Left renal cortex interstitium (tissue), 4 donors: Measurements from ENCODE around the gene MADD. TPM values are rescaled to one million over a fixed set of nuclear protein-coding genes. Genes with fewer than 3 reads are reported as not detected.

ENCODE experiments used
- DNase-seq, 4 donors: peaks; one replicate each; pipeline ENCODE4 v3.0.0-alpha.2; 2013; ENCODE audit warnings: low read depth in 4 of 4, low spot score in 2 of 4, missing footprints in 1 of 4
- polyA plus RNA-seq, 4 donors: library from polyadenylated mRNA; unstranded; fragments of 120-200 nt; gene quantifications; one replicate each; pipeline ENCODE4 v1.2.1, GENCODE V29; 2013; ENCODE audit not compliant: insufficient read length in 4 of 4

Gene MADD
- 10 to 100 TPM; 35.2 to 60.2 (median 46.6) TPM for polyA plus RNA-seq

DNA sequence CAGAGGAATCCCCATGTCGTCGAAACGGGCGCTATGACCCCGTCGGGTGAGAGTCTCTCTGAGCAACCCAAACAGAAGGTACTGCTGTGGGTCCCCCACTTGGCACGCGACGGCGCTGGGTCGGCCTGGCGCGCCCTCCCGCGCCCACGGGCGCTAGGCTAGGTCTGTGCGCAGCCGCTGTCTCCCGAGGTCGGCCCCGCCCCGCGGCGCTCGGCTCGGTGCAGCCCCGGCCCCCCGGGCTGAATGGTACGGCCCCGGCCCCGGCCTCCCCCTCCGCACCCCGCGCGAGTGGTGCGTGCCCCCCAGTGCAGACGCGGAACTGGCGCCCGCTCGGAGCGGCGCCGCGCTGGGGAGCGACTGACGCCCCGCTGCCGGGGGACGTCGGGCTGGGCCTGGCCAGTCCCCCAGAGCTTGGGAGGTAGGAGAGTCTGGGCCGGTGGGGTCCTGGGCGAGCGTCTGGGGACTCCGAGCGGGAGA, at the start of gene MADD:
Gene MADD, plus strand, starts transcription at position 305 of the 477 bp plus-strand sequence.
- DNase-seq: peak in 3 of 4 donors; percentile 56 to 64 (median 63)

DNA sequence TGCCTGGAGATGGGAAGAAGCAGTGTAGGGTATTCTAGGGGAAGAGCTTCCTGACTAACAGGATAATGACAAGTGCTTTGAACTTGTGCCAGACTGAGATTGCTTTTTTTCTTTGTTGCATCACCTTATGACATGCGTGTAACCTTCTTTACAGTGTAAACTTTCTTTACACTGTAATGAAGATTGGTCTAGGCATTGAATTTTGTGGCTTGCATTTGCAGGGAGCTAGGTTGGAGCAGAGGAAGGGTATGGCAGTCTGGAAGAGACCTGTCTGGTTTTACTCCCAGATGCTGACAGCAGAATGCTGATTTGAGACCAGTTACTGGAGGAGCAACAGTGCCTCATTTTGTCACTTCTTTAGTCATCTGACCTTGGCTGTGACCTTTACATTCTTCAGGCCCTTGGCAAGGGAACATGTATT, 49.5 kb upstream of the MADD start:
- no peak for DNase-seq

DNA sequence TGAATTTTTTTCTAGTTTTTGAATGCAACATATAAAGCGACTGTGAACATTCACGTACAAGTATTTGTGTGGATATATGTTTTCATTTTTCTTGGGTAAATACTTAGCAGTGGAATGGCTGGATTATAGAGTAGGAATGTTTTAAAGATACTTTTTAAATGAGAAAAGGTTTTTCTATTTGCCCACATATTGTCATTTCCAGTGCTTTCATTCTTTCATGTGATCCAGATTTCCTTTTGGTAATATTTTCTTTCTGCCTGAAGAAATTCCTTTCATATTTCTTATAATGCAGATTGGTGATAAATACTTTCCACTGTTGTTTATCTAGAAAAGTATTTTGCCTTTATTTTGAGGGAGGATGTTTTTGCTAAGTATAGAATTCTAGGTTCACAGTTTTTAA, 47.2 kb upstream of the MADD start:
- no peak for DNase-seq

DNA sequence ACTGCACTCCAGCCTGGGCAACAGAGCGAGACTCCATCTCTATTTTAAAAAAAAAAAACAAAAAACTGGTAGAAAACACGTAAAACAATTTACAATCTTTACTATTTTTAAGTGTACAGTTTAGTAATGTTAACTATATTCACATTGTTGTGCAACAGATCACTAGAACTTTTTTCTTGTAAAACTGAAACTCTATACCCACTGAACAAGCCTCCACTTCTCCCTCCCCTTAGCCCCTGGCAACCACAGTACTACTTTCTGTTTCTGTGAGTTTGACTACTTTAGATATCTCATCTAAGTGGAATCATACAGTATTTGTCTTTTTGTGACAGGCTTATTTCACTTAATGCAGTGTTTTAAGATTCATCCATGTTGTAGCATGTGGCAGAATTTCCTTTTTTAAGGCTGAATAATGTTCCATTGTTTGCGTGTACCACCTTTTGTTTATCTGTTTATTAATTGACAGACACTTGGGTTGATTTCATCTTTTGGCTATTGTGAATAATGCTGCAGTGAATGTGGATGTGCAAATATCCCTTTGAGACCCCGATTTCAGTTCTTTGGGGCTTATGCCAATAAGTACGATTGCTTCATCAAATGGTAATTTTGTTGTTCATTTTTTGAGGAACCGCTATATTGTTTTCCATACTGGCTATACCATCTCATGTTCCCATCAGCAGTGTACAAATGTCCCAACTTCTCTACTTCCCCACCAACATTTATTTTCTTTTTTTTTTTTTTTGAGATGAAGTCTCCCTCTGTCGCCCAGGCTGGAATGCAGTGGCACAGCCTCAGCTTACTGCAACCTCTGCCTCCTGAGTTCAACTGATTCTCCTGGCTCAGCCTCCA, 44.2 kb upstream of the MADD start:
- DNase-seq: no peak

DNA sequence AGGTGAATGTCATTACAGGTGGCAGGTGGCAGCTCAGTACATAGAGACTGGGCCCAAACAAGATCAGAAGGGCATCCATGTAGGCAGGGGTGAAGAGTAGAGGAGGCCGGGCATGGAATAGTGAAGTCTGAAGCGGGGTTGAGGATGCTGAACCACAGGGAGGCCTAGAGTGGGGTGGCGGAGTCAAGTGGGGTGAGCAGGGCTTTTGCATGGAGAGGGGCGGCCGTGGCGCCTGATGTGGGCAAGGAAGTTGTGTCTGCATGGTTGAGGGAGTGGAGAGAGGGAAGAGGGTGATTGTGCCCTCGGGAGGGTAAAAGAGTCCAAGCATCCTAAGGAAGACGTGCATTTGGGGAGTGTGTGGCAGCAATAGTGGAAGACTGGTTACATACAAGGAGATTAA, 40.8 kb upstream of the MADD start:
- no peak for DNase-seq

DNA sequence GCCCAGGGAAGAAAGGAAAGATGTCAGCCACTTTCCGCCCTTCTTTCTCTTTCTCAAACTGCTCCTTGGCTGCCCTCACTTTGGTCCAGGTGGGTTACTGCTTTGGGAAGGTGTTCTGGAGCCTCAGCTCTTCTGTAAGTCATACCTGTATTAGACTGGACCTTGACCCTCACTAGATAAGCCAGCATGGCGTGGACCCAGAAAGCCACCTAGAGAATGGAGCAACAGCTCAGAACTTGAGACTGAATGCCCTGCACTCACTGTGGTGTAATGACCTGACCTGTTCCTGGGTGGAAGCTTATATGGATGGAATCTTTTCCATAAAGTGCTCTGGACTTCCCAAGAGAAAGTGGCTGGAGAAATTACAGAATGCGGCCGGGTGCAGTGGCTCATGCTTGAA, 36.9 kb upstream of the MADD start:
- DNase-seq: no peak

DNA sequence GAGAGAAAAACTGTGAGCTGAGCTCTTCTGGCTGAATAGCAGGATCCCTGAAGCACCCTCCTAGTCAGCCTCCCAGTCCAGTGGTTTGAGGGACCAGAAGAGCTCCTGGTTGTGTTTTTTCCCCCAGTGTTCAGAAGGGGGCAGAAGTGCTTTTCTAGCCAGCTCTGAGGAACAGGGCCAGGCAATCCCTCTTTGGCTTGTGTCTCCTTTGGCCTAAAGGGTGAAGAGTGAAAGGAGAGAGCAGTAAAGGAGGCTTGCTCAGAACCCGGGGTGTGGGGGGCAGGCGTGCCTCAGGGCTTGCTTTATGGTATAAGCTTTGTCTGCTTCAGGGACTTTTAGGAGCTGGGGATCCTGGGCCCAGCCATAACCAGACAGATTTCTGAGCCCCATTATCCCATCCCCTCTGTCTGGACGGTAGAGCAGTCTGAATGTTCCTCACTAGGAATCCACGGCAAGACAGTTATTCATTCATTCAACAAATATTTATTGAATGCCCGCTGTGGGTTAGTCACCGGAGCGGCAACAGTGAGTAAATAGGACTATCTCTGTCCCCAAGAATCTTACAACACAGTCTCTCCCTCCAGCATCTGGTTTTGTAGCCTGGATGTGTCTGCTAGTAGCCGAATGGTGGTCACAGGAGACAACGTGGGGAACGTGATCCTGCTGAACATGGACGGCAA, 35.8 kb upstream of the MADD start:
- DNase-seq: no peak

DNA sequence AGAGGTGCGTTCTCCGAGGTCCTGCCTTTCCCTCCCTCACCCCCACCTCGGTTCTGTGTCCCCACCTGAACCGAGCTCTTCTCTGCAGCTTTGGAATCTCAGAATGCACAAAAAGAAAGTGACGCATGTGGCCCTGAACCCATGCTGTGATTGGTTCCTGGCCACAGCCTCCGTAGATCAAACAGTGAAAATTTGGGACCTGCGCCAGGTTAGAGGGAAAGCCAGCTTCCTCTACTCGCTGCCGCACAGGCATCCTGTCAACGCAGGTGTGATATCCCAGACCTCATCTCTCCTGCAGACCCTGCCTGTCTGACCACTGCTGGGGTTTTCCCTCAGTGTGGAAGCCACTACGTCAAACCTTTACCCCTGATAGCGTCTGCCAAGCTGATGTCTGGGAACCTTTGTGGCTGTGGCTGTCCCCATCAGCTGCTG, 35.2 kb upstream of the MADD start:
- no peak for DNase-seq

DNA sequence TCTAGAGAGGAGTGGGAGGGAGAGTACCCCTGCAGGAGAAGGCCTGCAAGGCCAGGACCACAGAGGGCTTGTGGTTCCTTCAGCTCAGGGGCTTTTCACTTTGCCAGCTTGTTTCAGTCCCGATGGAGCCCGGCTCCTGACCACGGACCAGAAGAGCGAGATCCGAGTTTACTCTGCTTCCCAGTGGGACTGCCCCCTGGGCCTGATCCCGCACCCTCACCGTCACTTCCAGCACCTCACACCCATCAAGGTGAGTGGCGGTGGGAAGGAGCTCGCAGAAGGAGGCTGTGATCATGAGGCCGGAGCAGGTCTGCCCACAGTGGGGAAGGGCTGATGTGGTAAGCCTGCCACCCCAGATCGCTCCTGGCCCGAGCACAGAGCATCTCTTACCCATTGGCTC, 34.8 kb upstream of the MADD start:
- no peak for DNase-seq

DNA sequence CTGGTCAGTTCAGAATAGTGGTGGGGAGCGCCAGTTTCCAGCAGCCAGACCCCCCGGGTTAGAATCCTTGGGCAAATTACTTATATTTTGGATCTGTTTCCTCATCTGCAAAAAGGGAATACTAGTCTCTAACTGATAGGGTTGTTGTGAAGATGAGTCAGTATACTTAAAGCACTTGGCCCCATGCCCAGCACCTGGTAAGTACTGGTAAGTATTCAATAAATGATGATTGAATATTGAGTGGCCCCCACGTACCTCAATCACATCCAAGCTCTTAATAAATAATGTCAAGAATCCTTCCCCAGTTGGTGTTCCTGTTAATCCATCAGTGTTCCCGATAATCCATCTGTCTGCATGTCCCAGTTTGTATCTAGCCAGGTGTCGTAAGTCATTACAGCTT, 33.5 kb upstream of the MADD start:
- DNase-seq: no peak

DNA sequence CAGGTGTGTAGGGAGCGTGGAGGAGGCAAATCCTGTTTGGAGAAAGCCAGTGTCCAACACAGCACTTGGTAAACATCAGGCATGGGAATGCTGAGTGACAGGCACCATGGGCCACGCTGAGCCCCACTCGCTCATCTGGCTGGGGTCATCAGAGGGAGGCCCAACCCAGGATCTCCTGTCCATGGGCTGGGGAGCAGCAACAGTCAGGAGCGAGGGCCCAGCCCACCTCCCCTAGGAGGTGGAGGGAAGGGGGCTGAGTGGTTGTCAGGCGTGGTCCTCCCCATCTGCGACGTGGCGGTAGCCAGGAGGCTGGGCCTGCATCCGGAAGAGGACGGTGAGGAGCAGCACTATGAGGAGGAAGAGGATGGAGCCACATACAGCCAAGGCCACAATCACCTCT, 30.1 kb upstream of the MADD start:
- no peak for DNase-seq

DNA sequence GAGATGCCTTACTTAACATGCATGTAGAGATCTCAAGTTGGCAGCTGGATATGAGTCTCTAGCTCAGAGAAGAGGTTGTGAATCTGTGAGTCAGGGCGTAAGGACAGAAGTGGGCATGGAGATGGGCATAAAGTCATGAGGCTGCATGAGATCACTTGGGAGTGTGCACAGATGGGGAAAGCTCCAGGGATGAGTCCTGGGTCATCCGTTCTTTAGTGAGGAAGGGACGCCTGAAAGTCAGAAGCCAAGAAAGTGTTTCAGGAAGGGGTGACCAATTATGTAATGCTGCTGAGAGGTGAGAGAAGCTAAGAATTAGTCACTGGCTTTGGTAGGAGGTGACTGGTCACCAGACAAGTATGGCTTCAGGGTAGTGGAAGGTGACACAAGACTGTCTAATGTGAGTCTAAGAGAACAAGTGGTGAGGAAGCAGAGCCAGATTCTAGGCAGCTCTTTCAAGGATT, 28.1 kb upstream of the MADD start:
- DNase-seq: no peak

DNA sequence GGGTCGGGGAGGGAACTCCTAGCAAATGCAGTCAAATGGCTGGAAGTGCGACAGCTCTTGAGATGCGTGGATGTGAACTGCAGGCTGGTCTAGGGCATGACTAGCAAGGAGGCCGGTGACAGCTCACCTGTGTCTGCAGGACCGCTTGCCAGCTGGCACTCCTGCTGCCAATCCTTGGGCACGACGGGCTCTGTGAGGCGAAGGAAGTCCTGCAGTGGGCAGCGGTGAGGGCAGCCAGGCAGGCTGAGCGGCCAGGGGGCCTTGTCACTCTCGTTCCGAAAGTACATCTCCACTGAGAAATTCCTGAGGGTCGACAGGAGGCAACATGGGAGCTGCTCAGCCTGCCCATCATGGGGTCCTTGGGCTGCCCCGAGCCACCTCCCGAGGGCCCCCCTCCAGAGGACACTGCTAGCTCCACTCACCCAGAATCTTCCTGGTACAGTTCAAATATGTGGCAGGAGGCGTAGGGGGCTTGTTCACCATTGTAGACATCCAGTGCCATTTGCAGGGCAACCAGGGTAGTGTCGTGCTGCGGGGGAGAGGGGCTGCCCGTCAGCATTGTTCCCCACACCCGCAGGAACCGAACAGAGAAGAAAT, 27.2 kb upstream of the MADD start:
- DNase-seq: no peak

DNA sequence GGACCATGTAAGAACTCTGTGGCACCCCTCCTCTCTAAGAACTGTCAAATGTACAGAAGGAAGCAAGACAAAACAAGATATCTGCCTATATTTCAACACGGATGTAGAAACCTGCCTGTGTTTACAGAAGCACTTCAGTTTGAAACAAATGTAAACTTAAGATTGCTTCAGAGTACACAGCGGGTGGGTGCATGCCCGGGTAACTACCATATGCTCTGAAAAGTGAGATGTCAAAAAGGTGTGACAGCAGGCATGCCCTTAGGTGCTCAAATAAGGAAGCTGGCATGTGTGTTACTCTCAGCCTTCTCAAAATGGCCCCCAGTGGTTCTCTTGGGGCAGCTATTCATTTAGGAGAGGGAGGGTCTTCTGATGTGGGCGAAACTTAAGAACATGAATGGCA, 26.5 kb upstream of the MADD start:
- no peak for DNase-seq

DNA sequence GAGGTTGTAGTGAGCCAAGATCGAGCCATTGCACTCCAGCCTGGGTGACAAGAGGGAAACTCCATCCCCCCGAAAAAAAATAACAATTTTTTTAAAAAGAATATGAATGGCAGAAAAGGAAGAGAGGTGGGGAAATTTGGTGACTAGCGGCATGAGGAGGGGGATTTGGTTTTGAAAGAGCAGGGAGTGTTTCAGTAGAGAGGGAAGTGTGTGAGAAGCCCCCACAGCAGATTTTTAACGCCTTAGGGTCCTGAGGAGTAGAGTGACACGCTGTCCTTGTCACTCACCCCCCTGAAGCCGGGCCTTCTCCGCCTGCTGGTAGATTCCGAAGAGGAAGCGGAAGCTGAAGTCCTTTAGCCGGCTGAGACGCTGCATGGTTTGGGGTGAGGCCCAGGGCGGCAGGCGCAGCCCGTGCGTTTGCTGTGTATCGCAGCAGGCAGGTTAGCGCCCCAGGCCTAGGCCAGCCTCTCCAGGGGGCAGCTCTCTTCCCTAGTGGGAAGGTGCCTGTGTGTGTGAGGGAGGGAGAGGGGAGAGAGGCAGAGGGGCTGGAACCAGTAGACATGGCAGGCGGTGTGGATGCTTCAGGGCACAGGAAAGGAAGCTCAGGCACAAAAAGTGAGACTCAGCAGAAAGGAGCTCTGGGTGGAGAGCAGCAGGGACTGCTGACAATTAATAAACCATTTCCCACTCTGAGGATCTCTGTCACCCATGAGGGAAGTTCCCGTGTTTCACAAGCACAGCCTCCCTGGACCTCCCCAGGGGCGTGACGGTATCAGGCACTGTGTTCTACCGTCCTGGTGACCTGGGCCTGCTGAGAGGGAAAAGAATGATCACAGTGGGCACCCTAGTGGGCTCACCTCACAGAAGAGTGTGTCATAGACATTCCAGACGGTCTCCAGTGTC, 25.2 kb upstream of the MADD start:
- DNase-seq: no peak

DNA sequence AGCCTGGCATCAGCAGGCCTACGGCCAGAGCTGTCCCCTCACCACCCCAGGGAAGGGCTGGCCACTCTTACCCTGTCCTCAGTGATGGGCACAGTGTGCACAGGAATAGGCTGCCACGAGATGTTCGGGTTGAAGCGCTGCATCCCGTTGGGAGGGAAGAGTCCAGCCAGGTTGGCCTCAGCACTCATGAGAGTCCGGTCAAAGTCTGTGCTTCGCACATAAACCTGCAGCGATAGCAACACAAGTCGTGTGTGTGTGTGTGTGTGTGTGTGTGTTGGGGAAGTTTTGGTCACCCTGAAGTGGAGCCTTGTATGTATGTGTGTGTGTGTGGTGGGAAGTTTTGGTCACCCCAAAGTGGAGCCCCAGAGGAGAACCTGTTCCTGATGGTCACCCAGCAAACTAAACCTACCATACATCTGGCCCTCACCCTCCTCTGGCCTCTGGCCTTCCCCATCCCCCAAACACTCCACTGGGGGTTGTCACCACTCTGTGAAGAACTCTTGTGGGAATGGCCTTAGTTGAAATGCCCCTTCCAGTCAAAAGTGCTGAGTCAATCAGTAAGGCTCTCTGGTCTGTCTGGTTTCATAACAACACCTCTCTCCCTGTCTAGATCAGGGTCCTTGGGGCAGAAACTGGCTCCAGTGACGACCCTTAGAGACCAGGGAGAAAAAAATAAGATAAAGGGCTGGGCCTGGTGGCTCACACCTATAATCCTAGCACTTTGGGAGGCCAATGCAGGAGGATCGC, 24.1 kb upstream of the MADD start:
- DNase-seq: no peak

DNA sequence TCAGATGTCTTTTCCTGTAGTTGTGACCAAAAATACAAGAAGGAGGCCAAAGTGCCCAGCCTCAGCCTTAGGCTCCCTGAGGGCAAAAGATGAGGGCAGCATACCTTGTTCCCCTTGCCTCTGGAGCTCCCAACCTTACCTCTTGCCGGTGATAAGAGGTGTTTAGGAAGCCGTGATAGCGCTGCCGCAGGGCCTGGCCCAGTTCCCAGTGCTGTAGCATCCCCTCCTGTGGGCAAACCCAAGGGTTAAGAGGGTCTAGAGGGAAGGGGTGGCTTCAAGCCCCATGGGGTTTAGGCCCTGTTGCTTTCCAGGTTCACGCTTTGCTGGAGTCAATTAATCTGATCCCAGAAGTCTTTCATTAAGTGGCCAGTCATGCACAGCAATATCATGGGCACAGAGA, 22.4 kb upstream of the MADD start:
- no peak for DNase-seq

DNA sequence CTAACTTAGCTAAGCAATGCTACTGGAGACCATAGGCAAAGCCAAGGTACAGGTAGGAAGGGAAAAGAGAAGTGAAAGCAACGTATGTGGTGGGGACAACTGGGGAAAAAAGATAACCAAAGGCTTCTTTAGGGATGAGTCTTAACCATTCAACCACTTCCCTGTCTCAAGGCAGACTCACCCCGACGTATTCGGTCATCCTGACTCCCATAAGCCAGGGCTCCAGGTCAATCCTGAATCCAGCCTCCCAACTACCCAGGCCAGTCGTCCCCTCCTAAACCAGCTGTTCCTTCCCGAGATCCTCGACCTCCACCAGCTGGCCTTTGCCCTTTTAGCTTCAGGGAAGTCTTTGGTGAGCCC, 21.6 kb upstream of the MADD start:
- DNase-seq: no peak

DNA sequence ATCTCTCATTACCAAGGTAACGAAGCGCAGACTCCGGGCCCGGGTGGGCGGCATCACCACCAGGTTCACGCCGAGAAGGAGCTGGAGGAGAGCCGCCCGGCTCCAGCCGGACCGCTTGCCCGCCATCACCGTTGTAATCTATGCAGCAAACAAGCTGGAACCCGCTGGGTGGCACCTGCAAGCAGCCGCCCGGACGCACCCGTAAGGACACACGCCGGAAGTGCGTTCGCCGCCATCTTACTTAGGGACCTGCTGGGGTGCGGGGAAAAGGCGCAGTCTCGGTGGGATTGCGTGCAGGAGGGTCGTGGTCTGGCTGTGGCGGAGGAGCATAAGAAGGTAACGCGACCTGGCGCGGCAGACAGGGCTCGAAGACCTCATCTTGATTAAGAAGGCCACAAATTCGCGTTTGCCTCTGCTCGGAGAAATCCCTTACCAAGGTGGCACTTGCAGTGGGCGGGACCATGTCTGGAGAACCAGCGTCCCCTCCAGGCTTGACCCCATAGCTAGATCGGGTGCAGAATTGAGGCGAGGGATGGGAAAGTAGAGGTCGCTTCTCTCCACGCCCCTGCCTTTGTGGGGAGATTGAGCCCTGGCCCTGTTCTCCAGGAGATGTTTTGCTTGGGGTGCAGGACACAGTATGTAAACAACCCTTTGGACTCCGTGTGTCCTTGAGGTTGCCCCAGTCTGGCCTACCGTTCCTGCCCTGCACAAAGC, 21.1 kb upstream of the MADD start, which contains the start of gene ACP2:
Gene ACP2, minus strand, starts transcription at position 151 of the 714 bp plus-strand sequence. Its CDS starts 25 bp downstream, at position 126.
- DNase-seq: peak; percentile 78 to 95 (median 87)
